ENCODE results near the gene PTPRA. TPM values are rescaled to one million over a fixed set of nuclear protein-coding genes. Genes with fewer than 3 reads are reported as not detected.

PTPRA gene
- total and polyA plus RNA-seq, 2 of the 4 experiments (the other 2 are of a cell fraction): 35.0 to 50.0 TPM

DNA sequence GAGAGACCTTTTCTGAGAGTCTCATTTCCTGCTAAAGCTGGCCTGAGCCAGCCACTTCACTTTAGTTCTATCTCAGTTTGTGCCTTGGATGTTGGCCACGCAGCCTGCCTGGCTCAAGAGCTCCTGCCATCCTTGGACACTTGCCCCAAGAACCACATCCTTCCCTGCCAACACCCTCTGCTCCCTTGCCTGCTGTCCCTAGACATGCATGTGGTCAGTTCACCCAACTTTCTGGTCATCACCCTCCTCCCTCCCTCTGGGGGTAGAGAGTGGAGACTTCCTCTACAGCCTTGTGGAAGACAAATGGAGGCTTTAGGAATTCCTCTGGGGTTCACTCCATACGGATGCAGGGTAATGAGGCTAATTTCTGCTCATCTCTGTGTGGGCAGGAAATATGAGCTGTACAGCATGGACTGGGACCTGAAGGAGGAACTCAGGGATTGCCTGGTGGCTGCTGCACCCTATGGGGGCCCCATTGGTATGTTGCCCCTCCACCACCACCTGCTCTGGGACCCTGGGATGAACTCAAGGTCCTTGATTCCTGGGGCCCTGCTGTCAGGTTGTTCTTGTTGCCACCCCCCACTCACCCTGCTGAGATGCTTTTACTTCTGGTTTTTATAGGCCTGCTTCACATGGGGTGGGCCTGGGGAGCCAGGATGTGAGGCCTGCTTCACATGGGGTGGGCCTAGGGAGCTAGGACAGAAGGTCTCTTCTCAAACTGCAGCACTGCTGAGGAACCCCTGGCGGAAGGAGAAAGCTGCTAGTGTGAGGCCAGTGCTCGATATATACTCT lies 13.8 kb upstream of the PTPRA start (continued):
- TF ChIP-seq POLR2A (IDR thresholded peaks at IDR 0.05; ENCODE audit: low read depth, low read length): no peak

DNA sequence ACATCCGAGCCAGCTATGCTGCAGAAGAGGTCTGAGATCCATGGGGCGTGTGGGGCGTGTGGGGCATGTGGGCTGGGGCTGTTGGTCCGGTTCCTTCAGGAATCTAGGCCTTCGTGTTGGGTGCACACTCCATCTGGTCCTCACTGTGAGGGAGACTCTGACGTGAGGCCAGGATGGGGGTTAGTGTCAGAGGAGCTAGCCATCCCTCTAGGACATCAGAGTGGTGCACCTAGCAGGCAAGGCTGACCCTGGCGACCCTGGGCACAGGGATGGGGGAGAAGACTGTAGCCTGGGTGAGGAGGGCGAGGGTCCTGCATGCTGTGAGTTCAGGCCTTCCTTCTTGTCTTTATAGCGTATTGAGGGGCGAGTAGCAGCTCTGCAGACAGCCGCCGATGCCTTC lies 8.7 kb upstream of the PTPRA start:
- H3K9me3 ChIP-seq (ENCODE audit: control insufficient read depth, insufficient read depth, low read length): no peaks in the 10 kb centered on the region
- no peak overlapping the region for H3K9ac ChIP-seq (ENCODE audit: low read depth, low read length)
- POLR2A ChIA-PET (ENCODE audit: unreplicated experiment): no interaction called here
- DNase-seq (no peak), ATAC-seq (ENCODE audit: low read depth) (no peak)
- BruUV-seq (replicated peaks): TSS peak; percentile 68
- no peak overlapping the region for H3K18ac ChIP-seq (ENCODE audit: low read depth, low read length)
- no peak overlapping the region for H2AK5ac ChIP-seq (ENCODE audit: low read depth, low read length)
- intact Hi-C loops (cut with micrococcal nuclease) (no loop called here), in situ Hi-C loops (cut with MboI; ENCODE audit: low sequenced_read_pairs) (no loop called here), dilution Hi-C loops (cut with HindIII; ENCODE audit: low sequenced_read_pairs, unreplicated experiment) (no loop called here)
- H3K4me1 ChIP-seq (ENCODE audit: control insufficient read depth, insufficient read depth, low read length): no peaks in the 10 kb centered on the region
- no peak overlapping the region for H4K8ac ChIP-seq (ENCODE audit: low read depth in 2 of 2, low read length in 2 of 2)
- H3K36me3 ChIP-seq (ENCODE audit: control insufficient read depth, insufficient read depth, low read length): peaks cover 63% of the 10 kb centered on the region
- CTCF ChIA-PET: no interaction called here
- H3K56ac ChIP-seq (ENCODE audit: extremely low read depth, insufficient read depth, low read length): no peak overlapping the region
- H2BK5ac ChIP-seq (ENCODE audit: low read depth, low read length, poor library complexity, severe bottlenecking): no peak overlapping the region
- no peak overlapping the region for H3K14ac ChIP-seq (replicated peaks; ENCODE audit: low read depth, low read length)
- H3K23ac ChIP-seq (ENCODE audit: low read depth, low read length): no peak overlapping the region
- H3K4me3 ChIP-seq (ENCODE audit: insufficient read depth, low read depth, low read length): no peak overlapping the region
- no peak overlapping the region for H4K91ac ChIP-seq (ENCODE audit: insufficient read depth, low read depth, low read length)
- H3K79me1 ChIP-seq (ENCODE audit: low read depth in 1 of 2, low read length in 2 of 2): peaks cover 0 to 13% of the 10 kb centered on the region in 2 experiments; a peak in 2 of 4 replicates
- H4K20me1 ChIP-seq (ENCODE audit: insufficient read depth, low read length): peaks cover 3% of the 10 kb centered on the region; the same call in 1 of the 2 replicates
- no peak overlapping the region for H2BK15ac ChIP-seq (ENCODE audit: low read depth, low read length)
- H2BK120ac ChIP-seq (ENCODE audit: low read depth, low read length): no peak overlapping the region
- H2AFZ ChIP-seq (replicated peaks; ENCODE audit: low read length, poor library complexity): no peak overlapping the region
- no peak overlapping the region for H2AK9ac ChIP-seq (replicated peaks; ENCODE audit: low read depth, low read length, poor library complexity)
- no peak overlapping the region for H3K4me2 ChIP-seq (ENCODE audit: low read depth, low read length)
- no peak overlapping the region for H2BK20ac ChIP-seq (ENCODE audit: low read depth, low read length)
- no peaks in the 10 kb centered on the region for H3K27me3 ChIP-seq (ENCODE audit: control insufficient read depth, insufficient read depth, low read length)
- no peak overlapping the region for H3K4ac ChIP-seq (ENCODE audit: low read depth, low read length)
- no peak overlapping the region for H4K5ac ChIP-seq (ENCODE audit: low read depth, low read length)
- WGBS, 2 experiments (ENCODE audit: extremely low coverage in 2 of 2, insufficient read length in 1 of 2): 97% methylated on average over 7 of the region's 12 CpGs; no CpG with 5 or more reads in 1 of the 2 experiments
- no peak overlapping the region for H3K27ac ChIP-seq (ENCODE audit: insufficient read depth, low read length)
- H3K9me1 ChIP-seq (ENCODE audit: insufficient read depth, low read length): peaks cover 8% of the 10 kb centered on the region; the same call in 1 of the 2 replicates
- TF ChIP-seq NFE2L2 (IDR thresholded peaks at IDR 0.05; ENCODE audit: low read depth, low read length): no peak
- TF ChIP-seq FOS (IDR thresholded peaks at IDR 0.05; ENCODE audit: low read depth, low read length): no peak
- TF ChIP-seq CEBPB (IDR thresholded peaks at IDR 0.05; ENCODE audit: low read depth, low read length): no peak
- TF ChIP-seq CHD1 (IDR thresholded peaks at IDR 0.05; ENCODE audit: low read depth, low read length): no peak
- no peak for TF ChIP-seq RAD21 (IDR thresholded peaks at IDR 0.05; ENCODE audit: low read length)
- no peak for TF ChIP-seq MAZ (IDR thresholded peaks at IDR 0.05; ENCODE audit: borderline replicate concordance, low read depth, low read length)
- no peak for TF ChIP-seq MAFK (IDR thresholded peaks at IDR 0.05; ENCODE audit: low read depth, low read length)
- TF ChIP-seq, protein P1, sequence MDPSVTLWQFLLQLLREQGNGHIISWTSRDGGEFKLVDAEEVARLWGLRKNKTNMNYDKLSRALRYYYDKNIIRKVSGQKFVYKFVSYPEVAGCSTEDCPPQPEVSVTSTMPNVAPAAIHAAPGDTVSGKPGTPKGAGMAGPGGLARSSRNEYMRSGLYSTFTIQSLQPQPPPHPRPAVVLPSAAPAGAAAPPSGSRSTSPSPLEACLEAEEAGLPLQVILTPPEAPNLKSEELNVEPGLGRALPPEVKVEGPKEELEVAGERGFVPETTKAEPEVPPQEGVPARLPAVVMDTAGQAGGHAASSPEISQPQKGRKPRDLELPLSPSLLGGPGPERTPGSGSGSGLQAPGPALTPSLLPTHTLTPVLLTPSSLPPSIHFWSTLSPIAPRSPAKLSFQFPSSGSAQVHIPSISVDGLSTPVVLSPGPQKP (IDR thresholded peaks at IDR 0.05; ENCODE audit: borderline replicate concordance, low read depth, low read length): no peak
- TF ChIP-seq, protein P2, sequence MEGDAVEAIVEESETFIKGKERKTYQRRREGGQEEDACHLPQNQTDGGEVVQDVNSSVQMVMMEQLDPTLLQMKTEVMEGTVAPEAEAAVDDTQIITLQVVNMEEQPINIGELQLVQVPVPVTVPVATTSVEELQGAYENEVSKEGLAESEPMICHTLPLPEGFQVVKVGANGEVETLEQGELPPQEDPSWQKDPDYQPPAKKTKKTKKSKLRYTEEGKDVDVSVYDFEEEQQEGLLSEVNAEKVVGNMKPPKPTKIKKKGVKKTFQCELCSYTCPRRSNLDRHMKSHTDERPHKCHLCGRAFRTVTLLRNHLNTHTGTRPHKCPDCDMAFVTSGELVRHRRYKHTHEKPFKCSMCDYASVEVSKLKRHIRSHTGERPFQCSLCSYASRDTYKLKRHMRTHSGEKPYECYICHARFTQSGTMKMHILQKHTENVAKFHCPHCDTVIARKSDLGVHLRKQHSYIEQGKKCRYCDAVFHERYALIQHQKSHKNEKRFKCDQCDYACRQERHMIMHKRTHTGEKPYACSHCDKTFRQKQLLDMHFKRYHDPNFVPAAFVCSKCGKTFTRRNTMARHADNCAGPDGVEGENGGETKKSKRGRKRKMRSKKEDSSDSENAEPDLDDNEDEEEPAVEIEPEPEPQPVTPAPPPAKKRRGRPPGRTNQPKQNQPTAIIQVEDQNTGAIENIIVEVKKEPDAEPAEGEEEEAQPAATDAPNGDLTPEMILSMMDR (conservative IDR thresholded peaks at IDR 0.05; ENCODE audit: low read depth, low read length): no peak
- TF ChIP-seq BHLHE40 (IDR thresholded peaks at IDR 0.05; ENCODE audit: low read depth, low read length): no peak
- TF ChIP-seq RCOR1 (IDR thresholded peaks at IDR 0.05; ENCODE audit: insufficient replicate concordance, low read length): no peak
- TF ChIP-seq RFX5 (IDR thresholded peaks at IDR 0.05; ENCODE audit: low read depth, low read length): no peak
- no peak for TF ChIP-seq SMC3 (IDR thresholded peaks at IDR 0.05; ENCODE audit: low read depth, low read length)
- no peak for TF ChIP-seq POLR2A (IDR thresholded peaks at IDR 0.05; ENCODE audit: low read depth, low read length)

Measured in IMR-90 (cell line).